Measurements from ENCODE around the gene CKAP5. TPM values are rescaled to one million over a fixed set of nuclear protein-coding genes. Genes with fewer than 3 reads are reported as not detected.
"Not testable (repeated sequence)": the region's sequence is repeated elsewhere in the genome, so short reads cannot be mapped to it uniquely, and the experiment has no call there.

The CKAP5 gene
- total RNA-seq, 1 experiment from 2014 or later = 171 TPM

DNA sequence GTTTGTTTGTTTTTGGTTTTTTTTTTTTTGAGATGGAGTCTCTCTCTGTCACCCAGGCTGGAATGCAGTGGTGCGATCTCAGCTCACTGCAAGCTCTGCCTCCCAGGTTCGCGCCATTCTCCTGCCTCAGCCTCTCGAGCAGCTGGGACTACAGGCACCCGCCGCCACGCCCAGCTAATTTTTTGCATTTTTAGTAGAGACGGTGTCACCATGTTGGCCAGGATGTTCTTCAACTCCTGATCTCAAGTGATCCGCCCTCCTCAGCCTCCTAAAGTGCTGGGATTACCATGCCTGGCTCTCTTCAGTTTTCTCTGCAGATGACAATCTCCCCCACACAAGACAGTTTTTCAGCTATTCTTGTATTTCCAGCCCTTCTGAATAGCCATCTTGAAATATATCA lies 136.7 kb downstream of the CKAP5 start:
- H3K4me3 Mint-ChIP-seq; H3K27me3 Mint-ChIP-seq (ENCODE audit: low read depth); H3K36me3 Mint-ChIP-seq; H3K9me3 Mint-ChIP-seq; H3K27ac Mint-ChIP-seq; CTCF ChIA-PET; H3K4me1 Mint-ChIP-seq; POLR2A ChIA-PET; ATAC-seq; DNase-seq (ENCODE audit: low spot score): not testable (repeated sequence)

DNA sequence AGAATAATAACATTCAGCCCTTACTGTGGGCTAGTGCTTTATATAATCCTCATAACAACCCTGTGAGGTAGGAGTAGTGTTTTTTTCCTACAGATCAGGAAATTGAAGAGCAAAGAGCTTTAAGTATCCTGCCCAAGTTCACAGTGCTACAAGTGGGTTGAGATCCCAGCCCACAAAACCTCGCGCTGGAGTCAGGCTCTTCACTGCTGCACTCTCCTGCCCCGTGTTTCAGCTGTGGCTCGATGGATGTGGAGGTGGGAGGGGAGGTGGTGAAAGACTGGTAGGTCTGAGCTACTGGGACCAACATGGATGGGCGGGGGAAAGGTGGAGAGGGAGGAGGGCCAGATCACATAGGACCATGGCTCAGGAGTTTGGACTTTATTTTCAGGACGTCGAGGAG lies 139.2 kb downstream of the CKAP5 start:
- Mint-ChIP-seq H3K36me3 (peaks cover 27% of the 10 kb centered on the region), H3K4me3 (no peak overlapping the region), H3K4me1 (no peaks in the 10 kb centered on the region), H3K27me3 (ENCODE audit: low read depth) (no peaks in the 10 kb centered on the region), H3K27ac (0 out of 2 replicates have a peak overlapping the region, but pooled peaks have one; percentile 29), H3K9me3 (no peaks in the 10 kb centered on the region)
- TF ChIP-seq, protein P1, sequence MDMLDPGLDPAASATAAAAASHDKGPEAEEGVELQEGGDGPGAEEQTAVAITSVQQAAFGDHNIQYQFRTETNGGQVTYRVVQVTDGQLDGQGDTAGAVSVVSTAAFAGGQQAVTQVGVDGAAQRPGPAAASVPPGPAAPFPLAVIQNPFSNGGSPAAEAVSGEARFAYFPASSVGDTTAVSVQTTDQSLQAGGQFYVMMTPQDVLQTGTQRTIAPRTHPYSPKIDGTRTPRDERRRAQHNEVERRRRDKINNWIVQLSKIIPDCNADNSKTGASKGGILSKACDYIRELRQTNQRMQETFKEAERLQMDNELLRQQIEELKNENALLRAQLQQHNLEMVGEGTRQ (CRISPR knock-in tag; IDR thresholded peaks at IDR 0.05) = no peak
- TF ChIP-seq, protein P2, sequence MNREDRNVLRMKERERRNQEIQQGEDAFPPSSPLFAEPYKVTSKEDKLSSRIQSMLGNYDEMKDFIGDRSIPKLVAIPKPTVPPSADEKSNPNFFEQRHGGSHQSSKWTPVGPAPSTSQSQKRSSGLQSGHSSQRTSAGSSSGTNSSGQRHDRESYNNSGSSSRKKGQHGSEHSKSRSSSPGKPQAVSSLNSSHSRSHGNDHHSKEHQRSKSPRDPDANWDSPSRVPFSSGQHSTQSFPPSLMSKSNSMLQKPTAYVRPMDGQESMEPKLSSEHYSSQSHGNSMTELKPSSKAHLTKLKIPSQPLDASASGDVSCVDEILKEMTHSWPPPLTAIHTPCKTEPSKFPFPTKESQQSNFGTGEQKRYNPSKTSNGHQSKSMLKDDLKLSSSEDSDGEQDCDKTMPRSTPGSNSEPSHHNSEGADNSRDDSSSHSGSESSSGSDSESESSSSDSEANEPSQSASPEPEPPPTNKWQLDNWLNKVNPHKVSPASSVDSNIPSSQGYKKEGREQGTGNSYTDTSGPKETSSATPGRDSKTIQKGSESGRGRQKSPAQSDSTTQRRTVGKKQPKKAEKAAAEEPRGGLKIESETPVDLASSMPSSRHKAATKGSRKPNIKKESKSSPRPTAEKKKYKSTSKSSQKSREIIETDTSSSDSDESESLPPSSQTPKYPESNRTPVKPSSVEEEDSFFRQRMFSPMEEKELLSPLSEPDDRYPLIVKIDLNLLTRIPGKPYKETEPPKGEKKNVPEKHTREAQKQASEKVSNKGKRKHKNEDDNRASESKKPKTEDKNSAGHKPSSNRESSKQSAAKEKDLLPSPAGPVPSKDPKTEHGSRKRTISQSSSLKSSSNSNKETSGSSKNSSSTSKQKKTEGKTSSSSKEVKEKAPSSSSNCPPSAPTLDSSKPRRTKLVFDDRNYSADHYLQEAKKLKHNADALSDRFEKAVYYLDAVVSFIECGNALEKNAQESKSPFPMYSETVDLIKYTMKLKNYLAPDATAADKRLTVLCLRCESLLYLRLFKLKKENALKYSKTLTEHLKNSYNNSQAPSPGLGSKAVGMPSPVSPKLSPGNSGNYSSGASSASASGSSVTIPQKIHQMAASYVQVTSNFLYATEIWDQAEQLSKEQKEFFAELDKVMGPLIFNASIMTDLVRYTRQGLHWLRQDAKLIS (CRISPR knock-in tag; IDR thresholded peaks at IDR 0.05; ENCODE audit: borderline replicate concordance) = no peak
- TF ChIP-seq ZNF263 (CRISPR knock-in tag; IDR thresholded peaks at IDR 0.05; ENCODE audit: low read depth) (no peak), TCF7 (CRISPR knock-in tag; IDR thresholded peaks at IDR 0.05; ENCODE audit: low read depth) (no peak)
- ATAC-seq (no peak), DNase-seq (ENCODE audit: low spot score) (no peak)
- ChIA-PET CTCF (interaction anchor here (0.6 kb wide), 1 partner anchor 41 kb away, joined by 4 read pairs; no protein-coding TSS in a partner anchor), POLR2A (no interaction called here)

DNA sequence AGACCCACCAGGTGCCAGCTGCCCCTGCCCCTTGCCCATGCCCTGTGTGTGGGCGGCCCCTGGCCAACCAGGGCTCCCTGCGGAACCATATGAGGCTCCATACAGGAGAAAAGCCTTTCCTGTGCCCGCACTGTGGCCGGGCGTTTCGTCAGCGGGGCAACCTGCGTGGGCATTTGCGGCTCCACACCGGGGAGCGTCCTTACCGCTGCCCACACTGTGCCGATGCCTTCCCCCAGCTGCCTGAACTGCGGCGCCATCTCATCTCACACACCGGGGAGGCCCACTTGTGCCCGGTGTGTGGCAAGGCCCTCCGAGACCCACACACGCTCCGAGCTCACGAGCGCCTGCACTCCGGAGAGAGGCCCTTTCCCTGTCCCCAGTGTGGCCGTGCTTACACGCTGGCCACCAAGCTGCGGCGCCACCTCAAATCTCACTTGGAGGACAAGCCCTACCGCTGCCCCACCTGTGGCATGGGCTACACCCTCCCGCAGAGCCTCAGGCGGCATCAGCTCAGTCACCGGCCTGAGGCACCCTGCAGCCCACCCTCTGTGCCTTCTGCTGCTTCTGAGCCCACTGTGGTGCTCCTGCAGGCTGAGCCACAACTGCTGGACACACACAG lies 140.9 kb downstream of the CKAP5 start:
- H3K9me3 Mint-ChIP-seq = no peaks in the 10 kb centered on the region
- ATAC-seq (no peak), DNase-seq (ENCODE audit: low spot score) (no peak)
- no peak overlapping the region for H3K4me3 Mint-ChIP-seq
- H3K27ac Mint-ChIP-seq = no peak overlapping the region
- H3K4me1 Mint-ChIP-seq = peaks cover 5% of the 10 kb centered on the region
- CTCF ChIA-PET = no interaction called here
- H3K27me3 Mint-ChIP-seq (ENCODE audit: low read depth) = no peaks in the 10 kb centered on the region
- POLR2A ChIA-PET = no interaction called here
- H3K36me3 Mint-ChIP-seq = peaks cover 33% of the 10 kb centered on the region
- TF ChIP-seq, protein P3, sequence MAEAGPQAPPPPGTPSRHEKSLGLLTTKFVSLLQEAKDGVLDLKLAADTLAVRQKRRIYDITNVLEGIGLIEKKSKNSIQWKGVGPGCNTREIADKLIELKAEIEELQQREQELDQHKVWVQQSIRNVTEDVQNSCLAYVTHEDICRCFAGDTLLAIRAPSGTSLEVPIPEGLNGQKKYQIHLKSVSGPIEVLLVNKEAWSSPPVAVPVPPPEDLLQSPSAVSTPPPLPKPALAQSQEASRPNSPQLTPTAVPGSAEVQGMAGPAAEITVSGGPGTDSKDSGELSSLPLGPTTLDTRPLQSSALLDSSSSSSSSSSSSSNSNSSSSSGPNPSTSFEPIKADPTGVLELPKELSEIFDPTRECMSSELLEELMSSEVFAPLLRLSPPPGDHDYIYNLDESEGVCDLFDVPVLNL (CRISPR knock-in tag; IDR thresholded peaks at IDR 0.05; ENCODE audit: borderline replicate concordance, low read depth) = no peak
- TF ChIP-seq, protein P4, sequence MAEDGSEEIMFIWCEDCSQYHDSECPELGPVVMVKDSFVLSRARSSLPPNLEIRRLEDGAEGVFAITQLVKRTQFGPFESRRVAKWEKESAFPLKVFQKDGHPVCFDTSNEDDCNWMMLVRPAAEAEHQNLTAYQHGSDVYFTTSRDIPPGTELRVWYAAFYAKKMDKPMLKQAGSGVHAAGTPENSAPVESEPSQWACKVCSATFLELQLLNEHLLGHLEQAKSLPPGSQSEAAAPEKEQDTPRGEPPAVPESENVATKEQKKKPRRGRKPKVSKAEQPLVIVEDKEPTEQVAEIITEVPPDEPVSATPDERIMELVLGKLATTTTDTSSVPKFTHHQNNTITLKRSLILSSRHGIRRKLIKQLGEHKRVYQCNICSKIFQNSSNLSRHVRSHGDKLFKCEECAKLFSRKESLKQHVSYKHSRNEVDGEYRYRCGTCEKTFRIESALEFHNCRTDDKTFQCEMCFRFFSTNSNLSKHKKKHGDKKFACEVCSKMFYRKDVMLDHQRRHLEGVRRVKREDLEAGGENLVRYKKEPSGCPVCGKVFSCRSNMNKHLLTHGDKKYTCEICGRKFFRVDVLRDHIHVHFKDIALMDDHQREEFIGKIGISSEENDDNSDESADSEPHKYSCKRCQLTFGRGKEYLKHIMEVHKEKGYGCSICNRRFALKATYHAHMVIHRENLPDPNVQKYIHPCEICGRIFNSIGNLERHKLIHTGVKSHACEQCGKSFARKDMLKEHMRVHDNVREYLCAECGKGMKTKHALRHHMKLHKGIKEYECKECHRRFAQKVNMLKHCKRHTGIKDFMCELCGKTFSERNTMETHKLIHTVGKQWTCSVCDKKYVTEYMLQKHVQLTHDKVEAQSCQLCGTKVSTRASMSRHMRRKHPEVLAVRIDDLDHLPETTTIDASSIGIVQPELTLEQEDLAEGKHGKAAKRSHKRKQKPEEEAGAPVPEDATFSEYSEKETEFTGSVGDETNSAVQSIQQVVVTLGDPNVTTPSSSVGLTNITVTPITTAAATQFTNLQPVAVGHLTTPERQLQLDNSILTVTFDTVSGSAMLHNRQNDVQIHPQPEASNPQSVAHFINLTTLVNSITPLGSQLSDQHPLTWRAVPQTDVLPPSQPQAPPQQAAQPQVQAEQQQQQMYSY (CRISPR knock-in tag; IDR thresholded peaks at IDR 0.05) = no peak

DNA sequence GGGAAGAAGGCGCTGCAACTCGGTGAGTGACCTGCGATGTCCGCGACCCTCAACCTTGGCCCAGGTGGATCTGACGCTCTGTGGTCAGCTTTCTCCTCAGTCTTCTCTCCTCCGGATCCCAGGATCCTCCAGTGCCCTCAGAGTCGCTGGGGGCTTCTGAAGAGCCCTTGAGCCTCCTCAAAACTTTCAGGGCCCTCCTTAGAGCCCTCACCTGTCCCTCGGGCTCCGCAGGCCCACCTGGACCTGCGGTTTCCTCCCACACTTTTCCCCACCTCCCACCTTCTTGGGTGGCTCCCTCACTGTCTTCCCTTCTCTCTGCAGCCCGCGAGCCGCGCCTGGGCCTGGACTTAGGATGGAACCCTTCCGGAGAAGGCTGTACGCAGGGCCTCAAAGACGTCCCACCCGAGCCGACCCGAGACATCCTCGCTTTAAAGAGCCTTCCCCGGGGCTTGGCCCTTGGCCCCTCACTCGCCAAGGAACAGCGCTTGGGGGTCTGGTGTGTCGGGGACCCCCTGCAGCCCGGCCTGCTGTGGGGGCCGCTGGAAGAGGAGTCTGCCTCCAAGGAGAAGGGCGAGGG lies 144.9 kb downstream of the CKAP5 start:
- no peak for ATAC-seq
- Mint-ChIP-seq H3K27me3 (ENCODE audit: low read depth) (no peaks in the 10 kb centered on the region), H3K4me3 (peak overlapping the region; percentile 98), H3K27ac (peak overlapping the region; percentile 100), H3K9me3 (no peaks in the 10 kb centered on the region), H3K36me3 (peaks cover 31% of the 10 kb centered on the region), H3K4me1 (peaks cover 11% of the 10 kb centered on the region)
- POLR2A ChIA-PET = interaction anchor here (0.6 to 1.0 kb wide), 3 partner anchors 18 to 513 kb away, joined by 3 to 4 read pairs (median 3); partner anchors contain the start of genes DDB2 and F2
- TF ChIP-seq KAT7 (CRISPR knock-in tag; IDR thresholded peaks at IDR 0.05; ENCODE audit: borderline replicate concordance) = 0 out of 2 replicates have a peak, but pooled peaks have one; percentile 9
- TF ChIP-seq, protein P5, sequence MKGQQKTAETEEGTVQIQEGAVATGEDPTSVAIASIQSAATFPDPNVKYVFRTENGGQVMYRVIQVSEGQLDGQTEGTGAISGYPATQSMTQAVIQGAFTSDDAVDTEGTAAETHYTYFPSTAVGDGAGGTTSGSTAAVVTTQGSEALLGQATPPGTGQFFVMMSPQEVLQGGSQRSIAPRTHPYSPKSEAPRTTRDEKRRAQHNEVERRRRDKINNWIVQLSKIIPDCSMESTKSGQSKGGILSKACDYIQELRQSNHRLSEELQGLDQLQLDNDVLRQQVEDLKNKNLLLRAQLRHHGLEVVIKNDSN (CRISPR knock-in tag; IDR thresholded peaks at IDR 0.05) = no peak
- TF ChIP-seq, protein P6, sequence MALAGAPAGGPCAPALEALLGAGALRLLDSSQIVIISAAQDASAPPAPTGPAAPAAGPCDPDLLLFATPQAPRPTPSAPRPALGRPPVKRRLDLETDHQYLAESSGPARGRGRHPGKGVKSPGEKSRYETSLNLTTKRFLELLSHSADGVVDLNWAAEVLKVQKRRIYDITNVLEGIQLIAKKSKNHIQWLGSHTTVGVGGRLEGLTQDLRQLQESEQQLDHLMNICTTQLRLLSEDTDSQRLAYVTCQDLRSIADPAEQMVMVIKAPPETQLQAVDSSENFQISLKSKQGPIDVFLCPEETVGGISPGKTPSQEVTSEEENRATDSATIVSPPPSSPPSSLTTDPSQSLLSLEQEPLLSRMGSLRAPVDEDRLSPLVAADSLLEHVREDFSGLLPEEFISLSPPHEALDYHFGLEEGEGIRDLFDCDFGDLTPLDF (CRISPR knock-in tag; IDR thresholded peaks at IDR 0.05) = no peak
- no peak for TF ChIP-seq ZNF317 (CRISPR knock-in tag; IDR thresholded peaks at IDR 0.05; ENCODE audit: borderline replicate concordance, low read depth)
- TF ChIP-seq, protein P3 (CRISPR knock-in tag; IDR thresholded peaks at IDR 0.05; ENCODE audit: borderline replicate concordance, low read depth) = no peak
- TF ChIP-seq OVOL2 (CRISPR knock-in tag; IDR thresholded peaks at IDR 0.05; ENCODE audit: borderline replicate concordance) = no peak
- CTCF ChIA-PET = interaction anchor here (0.8 to 2.4 kb wide), 11 partner anchors 13 to 479 kb away, joined by 3 to 8 read pairs (median 4); no protein-coding TSS in a partner anchor
- no peak for DNase-seq (ENCODE audit: low spot score)
